ENCODE data around the gene ZFAND2B.
"Not testable (repeated sequence)": the region's sequence is repeated elsewhere in the genome, so short reads cannot be mapped to it uniquely, and the experiment has no call there.

ZFAND2B gene

GRCh38 chr2:219252900-219253752 is 46.5 kb downstream of the ZFAND2B start, which contains the start of gene TUBA4B:
TUBA4B (plus strand) TSS chr2:219253243; CDS start chr2:219253408, 165 bp downstream.
- DNase-seq, result peak; percentile 75

DNA sequence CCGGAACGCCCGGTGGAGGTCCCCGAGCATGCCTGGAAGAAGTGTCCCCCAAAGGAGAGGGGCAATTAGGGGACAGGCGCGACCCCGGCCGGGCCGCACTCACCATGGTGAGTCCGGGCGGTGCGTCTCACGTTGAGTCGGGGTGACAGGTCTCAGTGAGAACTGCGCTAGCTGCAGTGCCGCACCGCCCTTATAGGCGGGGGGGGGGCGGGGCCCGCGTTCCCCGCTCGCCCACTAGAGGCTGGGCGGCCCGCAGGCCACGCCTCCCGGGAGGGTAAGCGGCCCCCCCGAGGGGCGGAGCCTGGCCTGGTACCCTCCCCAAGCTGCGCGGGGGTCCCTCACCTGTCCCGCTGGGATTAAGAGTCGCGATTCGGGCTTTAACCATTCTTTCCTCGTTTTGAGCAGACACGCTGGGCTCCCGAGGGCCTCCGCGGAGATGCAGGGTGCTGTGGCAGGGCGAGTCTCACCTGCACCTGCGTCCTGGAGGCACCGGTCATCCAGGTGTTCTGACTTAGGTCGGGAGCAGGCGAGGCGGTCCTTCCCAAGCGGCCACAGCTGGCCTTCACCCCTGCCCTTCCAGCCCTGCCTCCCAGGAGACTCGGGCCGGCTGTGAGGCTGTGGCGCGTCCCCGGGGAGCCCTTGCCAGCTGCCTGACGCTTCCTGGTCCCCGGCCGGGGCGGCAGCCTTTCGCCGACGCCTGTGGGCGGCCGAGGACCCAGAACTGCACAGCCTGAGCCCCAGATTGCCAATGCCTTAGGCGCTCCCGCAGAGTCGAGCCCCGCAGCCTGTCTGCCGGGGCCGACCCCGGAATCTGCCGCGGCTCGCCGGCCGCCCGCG is 47.4 kb downstream of the ZFAND2B start, which contains the start of gene TUBA4A:
Gene TUBA4A, minus strand, starts transcription at position 166 of the 837 bp plus-strand sequence. Its CDS starts 60 bp downstream, at position 106.
- DNase-seq, result peak; percentile 95

DNA sequence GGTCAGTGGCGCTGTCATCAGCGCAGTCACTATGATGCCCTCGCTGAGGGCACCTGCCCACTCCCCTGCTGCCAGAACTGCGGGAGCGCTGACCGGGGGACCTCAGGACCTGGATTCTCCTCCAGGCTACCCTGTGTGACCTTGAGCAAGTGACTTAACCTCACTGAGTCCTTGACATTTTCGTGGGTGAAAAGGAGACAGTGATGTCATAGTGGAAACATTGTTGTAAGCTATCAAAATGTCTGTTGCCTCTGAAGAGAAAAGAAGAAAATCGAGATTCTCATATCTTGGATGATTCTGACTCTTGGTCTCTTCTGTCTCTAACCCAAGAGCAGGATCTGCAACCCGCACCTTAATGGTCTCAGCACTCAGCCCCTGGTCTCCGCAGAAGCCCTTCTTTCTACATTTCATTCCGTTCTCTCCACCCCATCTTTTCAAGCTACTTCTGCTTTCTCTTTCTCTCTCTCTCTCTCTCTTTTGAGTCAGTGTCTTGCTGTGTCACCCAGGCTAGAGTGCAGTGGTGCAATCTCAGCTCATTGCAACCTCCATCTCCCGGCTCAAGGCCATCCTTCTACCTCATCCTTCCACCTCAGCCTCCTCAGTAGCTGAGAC is 48.1 kb downstream of the ZFAND2B start:
- DNase-seq, result peak; percentile 83

GRCh38 chr2:219258942-219259341 is 52.4 kb downstream of the ZFAND2B start:
- DNase-seq, result not testable (repeated sequence)

All from activated CD8-positive, alpha-beta memory T cell treated with anti-CD3 and anti-CD28 coated beads for 24 hours (primary cell).